Heart left ventricle (tissue), 16 donors: ENCODE measurements around the gene TMEM179. TPM values are rescaled to one million over a fixed set of nuclear protein-coding genes. Genes with fewer than 3 reads are reported as not detected.

ENCODE experiments used
- ATAC-seq, 4 donors: fragments of 200-7000 bp; cut with Tn5 transposase; one replicate each; pipeline ENCODE4 v1.9.1; 2020 to 2022; ENCODE audit warnings: moderate library complexity in 4 of 4, mild to moderate bottlenecking in 3 of 4, moderate number of reproducible peaks in 1 of 4
- DNase-seq, 5 donors: peaks; one replicate each; pipeline ENCODE4 v3.0.0-alpha.2; 2020
- H3K27ac ChIP-seq, 12 donors: fragments of 200-600 bp; sonication (generic) in 4 of 12; one replicate each; pipeline versions ENCODE4 v1.5.0 to v1.8.0; 2016 to 2022; ENCODE audit warnings: mild to moderate bottlenecking in 2 of 12
- H3K27me3 ChIP-seq, 9 donors: fragments of 200-600 bp; sonication (generic) in 2 of 9; one replicate each; pipeline versions ENCODE4 v1.5.1 to v1.8.0; 2016 to 2022; ENCODE audit warnings: mild to moderate bottlenecking in 3 of 9
- H3K36me3 ChIP-seq, 9 donors: fragments of 200-600 bp; sonication (generic) in 2 of 9; one replicate each; pipeline versions ENCODE4 v1.5.0 to v1.8.0; 2018 to 2022; ENCODE audit warnings: mild to moderate bottlenecking in 2 of 9
- H3K4me1 ChIP-seq, 12 donors: fragments of 200-600 bp; sonication (generic) in 4 of 12; one replicate each; pipeline versions ENCODE4 v1.5.0 to v1.8.0; 2016 to 2022; ENCODE audit warnings: mild to moderate bottlenecking in 3 of 12
- H3K4me3 ChIP-seq, 12 donors: fragments of 200-600 bp; sonication (generic) in 4 of 12; one replicate each; pipeline versions ENCODE4 v1.5.0 to v1.8.0; 2017 to 2022; ENCODE audit warnings: mild to moderate bottlenecking in 9 of 12, moderate library complexity in 4 of 12
- H3K9me3 ChIP-seq, 12 donors: fragments of 200-600 bp; sonication (generic) in 4 of 12; one replicate each; pipeline versions ENCODE4 v1.5.0 to v1.8.0; 2016 to 2022; ENCODE audit warnings: mild to moderate bottlenecking in 1 of 12
- CTCF ChIP-seq, 12 donors: fragments of 200-600 bp; sonication (generic) in 4 of 12; IDR thresholded peaks; one replicate each; pipeline versions ENCODE4 v1.5.0 to v1.8.0; 2018 to 2022; ENCODE audit warnings: antibody characterized with exemption in 12 of 12, mild to moderate bottlenecking in 5 of 12
- POLR2A ChIP-seq, 2 donors: fragments of 450-650 bp; IDR thresholded peaks; one replicate each; pipeline ENCODE4 v1.6.1; 2017; ENCODE audit warnings: antibody characterized with exemption in 2 of 2, mild to moderate bottlenecking in 2 of 2, moderate library complexity in 2 of 2
- WGBS, 4 donors: extraction: QIAGEN DNeasy Blood & Tissue Kit in 2 of 4; methylation state at CpG; one replicate each; pipeline versions ENCODE4 v1.1.5 to v1.1.7; 2013 to 2018; 5-methylcytosine and 5-hydroxymethylcytosine counted together
- intact Hi-C, 10 donors: fragments of 100-400 bp; cut with DNase I; formaldehyde crosslinking; loops; one replicate each; pipeline versions ENCODE4 v1.11.1 to v1.14.2; 2022
- polyA plus RNA-seq, 2 donors: library from polyadenylated mRNA; stranded (reverse); fragments of 200-250 nt; gene quantifications; one replicate each; pipeline ENCODE4 v1.2.3, GENCODE V29; 2013
- total RNA-seq, 9 donors: library from RNA; depleted of rRNA in 2 of 9; stranded (reverse); fragments of >200 nt in 2 of 9; fragmentation: NEBNext Ultra II Directional in 3 of 9; extraction: Animal tissue kit (Norgen Biotek cat#: 25700) in 3 of 9; gene quantifications; one replicate each; pipeline versions ENCODE4 v1.1.0 to v1.2.4, GENCODE V29; 2016 to 2023
- donor health status: ischemic (EF 13 %, LVEDD 7.1; RV severe dilation, severe dysfunction).
- donor health status: healthy with polysubstance abuse.
- donor health status: DM: no; HTN: yes; CAD: no.
- donor health status: DM: no; HTN: no; CAD: no.
- donor health status: ischemic (EF 25% LVEDD 6.9; RV normal size, moderate dysfunction).
- donor health status: ischemic (EF 25% LVEDD 5.7; RV mildly dilated, moderate dysfunction).
- donor health status: healthy.
- donor health status: DM: yes; HTN: yes; CAD: no.
- donor health status: ischemic (EF 35%, LVEDD 5.7; RV mildly dilated, moderate dysfunction).
- donor health status: nonischemic (EF 11% LVEDD 7.7; RV severe dilation, severe dysfunction).
- donor health status: DM: yes; HTN: yes; CAD: no.
- donor health status: PGD.
- donor health status: ischemic (EF 29% LVEDD 5.4; RV normal size, mild dysfunction).
- donor health status: nonischemic (EF 23%, LVEDD 6.1; RV moderate dilation, normal function).

The TMEM179 gene
- total and polyA plus RNA-seq, 11 donors = 0.15 to 1.1 (median 0.40) TPM; not detected in 4

GRCh38 chr14:104576970-104577332, 27.6 kb downstream of the TMEM179 start:
- no peak overlapping the region for H3K4me3 ChIP-seq
- 57 to 65% (median 60%) methylated on average over 6 to 9 of the region's 9 CpGs for WGBS, 4 donors
- DNase-seq = no peak
- peaks cover 0 to 28% (median 0%) of the 10 kb centered on the region in 9 donors for H3K27me3 ChIP-seq
- H3K4me1 ChIP-seq = peaks cover 0 to 62% (median 11%) of the 10 kb centered on the region in 12 donors
- H3K9me3 ChIP-seq = no peaks in the 10 kb centered on the region
- no peak for ATAC-seq
- TF ChIP-seq POLR2A (IDR thresholded peaks at IDR 0.05) (no peak), CTCF (IDR thresholded peaks at IDR 0.05) (no peak)
- no peaks in the 10 kb centered on the region for H3K36me3 ChIP-seq
- peak overlapping the region in 1 of 12 donors; percentile 37 for H3K27ac ChIP-seq
- intact Hi-C loops = no loop called here

GRCh38 chr14:104576232-104576969, 28.2 kb downstream of the TMEM179 start:
- Histone ChIP-seq H3K27ac (peak overlapping the region in 1 of 12 donors; percentile 37), H3K36me3 (no peaks in the 10 kb centered on the region), H3K9me3 (no peaks in the 10 kb centered on the region), H3K4me1 (peaks cover 0 to 61% (median 11%) of the 10 kb centered on the region in 12 donors), H3K4me3 (no peak overlapping the region), H3K27me3 (peaks cover 0 to 28% (median 0%) of the 10 kb centered on the region in 9 donors)
- WGBS, 4 donors = 56 to 59% (median 57%) methylated on average over 12 to 16 of the region's 16 CpGs
- TF ChIP-seq CTCF (IDR thresholded peaks at IDR 0.05) (peak in 1 of 12 donors; percentile 22), POLR2A (IDR thresholded peaks at IDR 0.05) (no peak)
- intact Hi-C loops = no loop called here
- DNase-seq (no peak), ATAC-seq (no peak)

- TF ChIP-seq POLR2A (IDR thresholded peaks at IDR 0.05) = no peak
- Histone ChIP-seq H3K4me3 (no peak overlapping the region), H3K4me1 (peaks cover 0 to 61% (median 11%) of the 10 kb centered on the region in 12 donors), H3K27ac (no peak overlapping the region), H3K9me3 (no peaks in the 10 kb centered on the region), H3K36me3 (no peaks in the 10 kb centered on the region), H3K27me3 (peaks cover 0 to 30% (median 0%) of the 10 kb centered on the region in 9 donors)
- WGBS, 4 donors = 81 to 85% (median 81%) methylated on average over 25 to 31 of the region's 31 CpGs
- intact Hi-C loops = no loop called here
- ATAC-seq (no peak), DNase-seq (no peak)
Measured at GRCh38 chr14:104574978-104575583, 29.5 kb downstream of the TMEM179 start.

- Histone ChIP-seq H3K4me1 (peaks cover 0 to 57% (median 11%) of the 10 kb centered on the region in 12 donors), H3K9me3 (no peaks in the 10 kb centered on the region), H3K4me3 (no peak overlapping the region), H3K27ac (peak overlapping the region in 2 of 12 donors; percentile 24 to 34), H3K27me3 (peaks cover 0 to 35% (median 0%) of the 10 kb centered on the region in 9 donors), H3K36me3 (no peaks in the 10 kb centered on the region)
- ATAC-seq (no peak), DNase-seq (no peak)
- intact Hi-C loops = no loop called here
- TF ChIP-seq CTCF (IDR thresholded peaks at IDR 0.05) = no peak
- TF ChIP-seq POLR2A (IDR thresholded peaks at IDR 0.05) = no peak
- 58 to 72% (median 67%) methylated on average over 14 of the region's 14 CpGs for WGBS, 4 donors
Measured at GRCh38 chr14:104574536-104574935, 30.0 kb downstream of the TMEM179 start.
